HG02973 (cell line): Measurements from ENCODE around the gene TTC33.

ENCODE experiments used
- ATAC-seq: cut with Tn5 transposase; IDR thresholded peaks from one replicate; pipeline ENCODE4 v1.9.1; 2021; ENCODE audit warnings: moderate library complexity; ENCODE audit not compliant: unreplicated experiment

Gene TTC33

GRCh38 chr5:40681363-40682153 lies 74.2 kb downstream of the TTC33 start:
- no peak for ATAC-seq

GRCh38 chr5:40680741-40681362 lies 74.9 kb downstream of the TTC33 start:
- no peak for ATAC-seq

GRCh38 chr5:40679913-40680681 lies 75.7 kb downstream of the TTC33 start, which contains the start of gene PTGER4:
TSS of gene PTGER4 (plus strand) at chr5:40679915. CDS start at chr5:40680994, 1,079 bp downstream.
- peak; percentile 22 for ATAC-seq

- ATAC-seq: peak; percentile 64
Observed at GRCh38 chr5:40679148-40679912, 76.4 kb downstream of the TTC33 start.

- ATAC-seq: no peak
Observed at GRCh38 chr5:40678460-40679147, 77.2 kb downstream of the TTC33 start.

GRCh38 chr5:40678026-40678425 lies 77.7 kb downstream of the TTC33 start:
- ATAC-seq: no peak

GRCh38 chr5:40677456-40677855 lies 78.3 kb downstream of the TTC33 start:
- ATAC-seq: no peak

- no peak for ATAC-seq
Observed at GRCh38 chr5:40676613-40677343, 79.0 kb downstream of the TTC33 start.

- ATAC-seq: no peak
Observed at GRCh38 chr5:40675396-40676133, 80.2 kb downstream of the TTC33 start.

- ATAC-seq: no peak
Observed at GRCh38 chr5:40674661-40675235, 81.0 kb downstream of the TTC33 start.

- ATAC-seq: no peak
Observed at GRCh38 chr5:40672425-40672824, 83.3 kb downstream of the TTC33 start.

GRCh38 chr5:40669606-40670390 lies 86.0 kb downstream of the TTC33 start:
- ATAC-seq: no peak

GRCh38 chr5:40667161-40667663 lies 88.5 kb downstream of the TTC33 start:
- no peak for ATAC-seq

- no peak for ATAC-seq
Observed at GRCh38 chr5:40666657-40667056, 89.1 kb downstream of the TTC33 start.

GRCh38 chr5:40665635-40666298 lies 90.0 kb downstream of the TTC33 start:
- ATAC-seq: no peak

GRCh38 chr5:40660751-40661150 lies 95.0 kb downstream of the TTC33 start:
- no peak for ATAC-seq

GRCh38 chr5:40656766-40657165 lies 99.0 kb downstream of the TTC33 start:
- no peak for ATAC-seq
